NOMO-1 (cell line): ENCODE data around the gene ATP2B3.
"Not testable (repeated sequence)": the region's sequence is repeated elsewhere in the genome, so short reads cannot be mapped to it uniquely, and the experiment has no call there.

Experiments used
- DNase-seq, 2 experiments: peaks; one replicate each; lab custom pipeline; 2025; ENCODE audit not compliant: unreplicated experiment in 2 of 2; lab: John Stamatoyannopoulos, UW

Gene ATP2B3

DNA sequence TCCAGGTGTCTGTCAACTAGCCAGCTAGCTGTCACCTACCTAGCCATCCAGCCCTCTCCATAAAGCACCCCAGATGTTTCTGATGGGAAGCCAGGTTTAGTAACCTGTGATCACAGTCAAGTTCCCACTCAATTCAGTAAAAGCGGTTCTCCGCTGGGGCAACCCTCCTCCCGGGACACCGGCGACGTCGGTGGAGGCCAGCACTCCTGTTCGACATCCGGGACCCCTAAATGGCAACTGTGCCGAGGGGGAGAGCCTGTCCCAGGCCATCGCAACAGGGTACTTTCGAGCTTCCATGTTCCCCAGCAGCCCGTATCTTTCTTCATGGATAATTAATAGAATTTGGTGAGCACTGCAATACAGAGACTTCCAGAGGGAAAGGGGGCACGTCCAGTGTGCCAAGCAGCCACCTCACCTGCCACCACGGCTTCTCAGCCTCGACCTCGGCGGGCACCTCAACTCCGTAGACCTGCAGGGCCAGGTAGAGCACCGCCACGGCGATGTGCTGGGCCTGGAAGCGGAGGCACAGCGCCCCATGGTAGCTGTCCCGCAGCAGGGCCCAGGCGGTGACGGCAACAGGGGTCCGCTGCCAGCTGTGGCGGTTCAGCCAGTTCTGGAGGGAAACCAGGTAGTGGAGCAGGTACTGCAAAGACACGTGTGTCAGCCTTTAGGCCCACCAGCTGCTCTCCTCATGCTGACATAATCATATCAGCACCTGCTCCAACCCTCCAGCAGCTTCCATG is 74.8 kb downstream of the ATP2B3 start:
- no peak for DNase-seq

DNA sequence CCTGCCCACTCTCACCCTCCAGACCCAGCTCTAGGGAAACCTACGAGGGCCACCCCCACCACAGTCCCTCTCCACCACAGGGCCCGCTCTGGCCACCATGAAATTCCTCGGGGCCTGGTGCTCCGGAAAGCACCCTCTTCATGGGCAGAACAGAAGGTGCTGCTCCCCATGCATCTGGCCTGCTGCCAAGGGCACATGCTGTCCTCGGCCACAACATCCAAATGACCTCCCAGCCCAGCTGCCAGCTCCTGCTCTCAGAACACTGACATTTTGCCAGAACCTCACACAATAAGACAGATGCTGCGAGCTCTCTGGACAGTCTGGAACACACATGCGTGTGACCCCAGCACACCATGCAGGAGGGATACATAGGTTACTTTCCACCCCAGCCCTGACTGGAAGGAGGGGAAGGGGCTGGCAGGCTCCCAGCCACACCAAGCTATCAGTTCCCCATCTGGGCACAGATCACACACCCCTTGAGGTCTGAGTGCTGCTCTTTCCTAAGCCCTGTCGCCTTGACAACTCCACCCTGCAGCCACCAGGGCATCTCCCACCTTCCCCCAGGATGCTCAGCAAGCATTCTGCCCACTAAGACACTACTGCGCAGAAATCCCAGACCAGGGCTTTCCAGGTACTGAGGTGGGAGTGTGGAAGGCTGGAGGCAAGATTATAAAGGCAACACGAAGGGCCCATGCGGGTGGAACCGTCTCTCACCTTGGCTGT is 75.7 kb downstream of the ATP2B3 start:
- no peak for DNase-seq

DNA sequence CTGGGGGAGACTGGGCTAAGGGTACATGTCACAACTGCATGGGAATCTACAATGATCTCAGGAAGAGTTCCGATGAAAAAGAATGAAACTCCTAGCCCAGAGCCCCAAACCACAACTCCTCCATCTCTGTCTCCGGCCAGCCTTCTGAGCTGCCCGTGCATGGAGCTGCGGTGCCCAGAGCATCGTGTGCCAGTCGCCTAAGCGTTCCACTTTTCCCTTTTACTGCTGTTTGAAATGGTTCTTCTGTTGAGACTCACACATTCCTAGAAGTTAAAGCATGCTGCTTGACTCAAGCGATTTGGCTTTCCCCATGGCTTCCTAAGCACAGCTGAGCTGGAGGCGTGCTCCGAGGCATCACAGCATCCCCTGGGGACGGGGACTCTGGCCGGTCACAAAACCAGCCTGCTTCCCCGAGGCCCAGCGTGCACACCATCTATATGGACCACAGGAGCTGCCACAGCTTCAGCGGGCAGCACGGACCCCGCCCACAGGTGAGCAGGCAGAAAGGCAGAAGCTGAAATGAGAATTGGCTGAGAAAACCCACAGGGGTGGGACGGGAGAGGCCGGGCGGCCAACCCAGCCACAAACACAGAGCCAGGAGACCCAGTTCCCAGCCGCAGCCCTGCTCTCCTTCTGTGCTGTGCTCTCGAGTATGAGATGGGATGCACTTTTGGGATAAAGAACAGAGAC is 76.5 kb downstream of the ATP2B3 start:
- DNase-seq: no peak

DNA sequence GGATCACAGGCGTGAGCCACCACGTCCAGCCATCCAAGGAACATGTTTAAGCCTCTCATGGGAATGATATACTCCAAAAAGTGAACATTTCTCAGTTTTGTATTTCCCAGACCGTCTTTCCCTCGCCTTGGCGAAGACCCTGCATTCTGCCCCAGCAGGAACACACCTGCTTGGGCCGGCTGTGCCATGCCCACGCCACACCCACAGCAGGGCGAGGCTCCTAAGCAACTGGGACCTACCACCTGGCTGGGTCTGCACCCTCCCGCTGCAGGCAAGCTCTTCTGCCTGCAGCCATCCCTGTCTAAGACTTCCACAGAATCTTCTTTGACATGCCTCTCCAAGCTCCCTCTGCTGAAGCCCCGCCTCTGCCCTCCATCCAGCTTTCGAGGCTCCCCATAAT is 77.9 kb downstream of the ATP2B3 start:
- no peak for DNase-seq

DNA sequence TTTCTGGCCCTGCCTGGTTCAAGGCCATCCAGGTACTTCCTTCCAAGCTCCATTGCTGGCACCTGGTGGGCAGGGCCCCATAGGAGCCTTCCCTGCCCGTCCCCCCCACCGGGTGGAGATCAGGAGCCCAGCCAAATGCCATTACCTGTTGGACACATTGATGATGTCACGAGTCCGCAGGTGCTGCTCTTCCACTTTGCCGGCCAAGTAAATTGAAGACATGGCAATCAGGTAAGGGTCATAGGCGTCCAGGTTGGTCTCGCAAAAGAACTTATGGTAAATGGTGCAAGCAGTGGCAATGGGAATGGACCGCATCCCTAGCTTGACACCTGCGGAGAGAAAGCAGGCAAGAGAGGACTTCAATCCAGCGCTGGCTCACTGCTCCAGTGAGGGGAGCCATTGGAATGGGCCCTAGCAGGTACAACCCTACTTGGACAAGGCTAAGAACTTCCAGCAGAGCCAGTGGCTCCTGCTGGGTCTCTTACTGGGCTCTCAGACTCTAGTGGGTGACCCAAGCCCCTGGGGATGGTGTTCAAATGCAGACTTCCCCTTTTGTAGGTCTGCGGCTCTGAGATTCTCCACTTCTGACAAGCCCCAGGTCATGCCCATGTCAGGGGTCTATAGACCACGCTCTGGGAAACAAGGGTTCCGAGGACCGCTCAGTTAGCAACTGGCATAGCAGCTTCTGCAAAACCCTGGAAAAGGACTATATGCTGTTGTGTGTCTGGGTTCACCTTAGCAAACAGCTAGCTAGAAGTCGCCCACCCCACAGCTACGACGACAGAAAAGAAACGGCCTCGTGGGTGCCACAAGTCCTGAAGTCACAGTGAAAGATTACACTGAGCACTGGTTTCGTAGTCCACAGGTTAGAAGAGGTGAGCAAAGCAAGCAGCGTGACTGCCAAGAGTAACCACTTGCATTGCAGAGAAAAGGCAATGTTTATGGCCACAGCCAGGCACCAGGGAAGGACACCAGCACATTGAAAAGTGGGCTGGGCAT is 78.7 kb downstream of the ATP2B3 start:
- no peak for DNase-seq

DNA sequence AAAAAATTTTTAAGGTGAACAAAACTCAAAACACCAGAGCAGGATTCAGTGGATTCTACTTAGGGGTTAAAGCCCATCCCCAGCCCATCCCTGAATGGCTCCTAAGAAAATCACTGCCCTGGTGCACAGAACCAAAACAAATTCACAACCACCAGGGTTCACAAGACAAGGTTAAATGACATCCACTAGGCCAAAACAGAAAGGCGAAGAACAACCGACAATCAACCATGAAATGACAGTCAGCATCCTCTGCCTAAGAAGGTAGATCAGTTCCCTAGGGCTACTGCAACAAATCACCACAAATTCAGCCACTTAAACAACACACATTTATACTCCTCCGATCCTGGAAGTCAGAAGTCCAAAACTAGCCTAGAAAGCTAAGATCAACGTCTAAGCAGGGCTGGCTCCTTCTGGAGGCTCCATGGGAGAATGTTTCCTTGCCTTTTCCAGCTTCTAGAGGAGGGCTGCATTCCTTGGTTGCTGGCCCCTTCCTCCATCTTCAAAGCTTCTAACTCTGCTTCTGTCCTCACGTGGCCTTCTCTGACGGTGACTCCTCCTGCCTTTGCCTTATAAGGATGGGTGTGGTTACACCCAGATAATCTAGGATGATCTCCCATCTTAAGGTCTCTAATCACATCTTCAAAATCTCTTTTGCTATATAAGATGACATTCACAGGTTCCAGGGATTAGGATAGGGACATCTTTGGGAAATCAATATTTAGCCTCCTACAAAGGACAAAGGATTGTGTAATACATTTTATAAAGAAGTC is 79.7 kb downstream of the ATP2B3 start:
- DNase-seq: no peak

DNA sequence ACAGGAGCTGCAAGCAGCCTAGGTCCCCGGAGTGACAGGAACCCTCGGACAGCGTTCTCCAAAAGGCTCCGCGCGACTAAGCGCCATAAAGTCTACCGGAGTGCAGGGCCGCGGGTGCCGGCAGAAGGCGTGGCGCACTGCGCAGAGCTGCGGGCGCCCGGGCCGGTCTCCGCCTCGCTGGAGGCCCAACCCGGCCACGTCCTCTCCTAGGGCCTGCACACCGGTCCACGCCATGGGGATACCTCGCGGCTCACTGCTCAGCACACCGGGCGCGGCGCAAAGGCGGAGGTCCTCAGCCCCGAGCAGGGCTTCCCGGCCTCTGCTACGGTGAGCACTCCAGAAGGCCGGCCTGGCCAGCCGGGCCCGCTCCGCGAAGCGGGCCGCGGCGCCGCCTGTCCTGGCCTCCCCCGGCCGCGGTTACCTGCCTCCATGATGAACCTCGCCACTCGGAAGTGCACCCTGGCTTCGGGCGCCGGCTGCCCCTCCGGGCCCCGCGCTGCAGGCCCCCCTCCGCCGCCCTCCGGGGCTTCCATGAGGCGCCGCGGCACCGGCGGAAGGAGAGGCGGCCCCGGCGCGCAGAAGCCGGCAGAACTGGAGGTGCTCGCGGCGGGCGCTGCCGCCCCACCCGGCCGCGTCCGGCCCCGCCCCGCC is 81.2 kb downstream of the ATP2B3 start, which contains the start of gene CCNQ:
Gene CCNQ, minus strand, starts transcription at position 599 of the 651 bp plus-strand sequence. Its CDS starts 66 bp downstream, at position 533.
- peak; percentile 8 to 9 for DNase-seq

DNA sequence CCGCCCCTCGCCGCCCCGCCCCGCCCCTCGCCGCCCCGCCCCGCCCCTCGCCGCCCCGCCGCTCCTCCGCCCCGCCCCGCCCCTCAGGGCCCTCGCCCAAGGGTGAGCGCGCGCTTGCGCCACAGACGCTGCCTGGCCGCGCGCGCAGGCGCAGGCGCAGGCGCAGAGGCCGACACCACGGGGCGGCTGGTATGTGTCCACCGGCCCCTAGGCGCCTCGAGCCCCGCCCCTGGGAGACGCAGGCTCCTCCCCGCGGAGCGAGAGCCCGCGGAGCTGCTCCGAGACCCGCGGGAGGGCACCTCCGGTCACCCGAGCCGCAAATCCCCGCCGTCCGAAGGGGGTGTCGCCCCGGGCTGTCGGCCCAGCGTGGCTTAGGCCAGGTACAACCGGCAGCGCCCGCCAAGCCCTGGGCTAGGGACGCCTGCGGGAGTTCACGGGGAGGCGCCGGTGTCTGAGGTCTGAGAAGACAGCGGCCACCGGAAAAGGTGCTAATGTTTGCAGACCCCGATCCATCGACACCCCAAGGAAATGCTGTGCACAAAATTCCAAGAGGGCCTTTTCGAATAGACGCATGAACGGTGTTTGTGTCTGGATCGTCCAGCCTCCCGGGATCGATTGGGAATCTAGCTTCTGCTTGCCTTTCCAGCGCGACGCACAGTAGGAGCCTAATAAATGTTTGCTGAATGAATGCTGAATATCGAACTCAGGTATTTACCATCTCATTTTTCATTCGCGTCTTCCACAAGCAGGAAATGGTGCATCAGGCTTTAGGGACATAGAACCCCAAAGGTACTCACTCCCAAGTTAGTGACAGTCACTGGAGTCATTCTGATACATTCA is 82.0 kb downstream of the ATP2B3 start:
- peak; percentile 63 to 85 for DNase-seq

DNA sequence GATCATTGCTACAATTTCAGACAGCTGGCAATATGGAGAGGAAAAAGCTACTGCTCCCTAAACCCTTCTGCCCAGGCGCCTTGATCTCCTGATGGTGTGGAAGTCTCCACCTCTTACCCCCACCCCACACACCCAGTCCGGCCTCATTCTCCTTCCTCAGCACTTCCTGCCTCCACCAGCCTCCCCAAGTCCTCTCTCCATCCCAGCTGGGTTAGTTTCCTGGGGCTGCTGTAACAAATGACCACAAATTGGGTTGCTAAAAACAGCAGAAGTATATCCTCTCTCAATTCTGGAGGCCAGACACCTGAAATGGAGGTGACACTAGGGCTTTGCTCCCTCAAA is 82.6 kb downstream of the ATP2B3 start:
- DNase-seq: peak in 1 of 2 experiments; percentile 23

DNA sequence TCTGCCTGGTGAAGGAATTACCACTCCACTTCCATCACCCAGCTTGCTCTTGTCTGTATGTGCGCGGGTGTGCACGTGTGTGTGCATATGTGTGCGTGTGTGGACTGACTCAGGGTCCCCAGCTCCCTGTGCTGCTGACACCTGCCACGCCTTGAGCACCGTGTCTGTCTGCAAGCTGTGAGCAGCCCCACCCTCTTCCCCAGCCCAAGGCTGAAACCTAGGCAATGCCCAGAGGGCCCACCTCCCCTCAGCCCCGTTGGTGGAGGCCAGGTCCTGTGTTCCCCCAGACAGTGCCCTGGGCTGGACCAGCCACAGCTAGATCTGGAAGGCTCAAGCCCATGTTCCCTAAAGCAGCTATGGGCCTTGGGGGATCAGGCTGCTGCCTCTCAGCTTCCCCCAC is 83.5 kb downstream of the ATP2B3 start:
- no peak for DNase-seq

DNA sequence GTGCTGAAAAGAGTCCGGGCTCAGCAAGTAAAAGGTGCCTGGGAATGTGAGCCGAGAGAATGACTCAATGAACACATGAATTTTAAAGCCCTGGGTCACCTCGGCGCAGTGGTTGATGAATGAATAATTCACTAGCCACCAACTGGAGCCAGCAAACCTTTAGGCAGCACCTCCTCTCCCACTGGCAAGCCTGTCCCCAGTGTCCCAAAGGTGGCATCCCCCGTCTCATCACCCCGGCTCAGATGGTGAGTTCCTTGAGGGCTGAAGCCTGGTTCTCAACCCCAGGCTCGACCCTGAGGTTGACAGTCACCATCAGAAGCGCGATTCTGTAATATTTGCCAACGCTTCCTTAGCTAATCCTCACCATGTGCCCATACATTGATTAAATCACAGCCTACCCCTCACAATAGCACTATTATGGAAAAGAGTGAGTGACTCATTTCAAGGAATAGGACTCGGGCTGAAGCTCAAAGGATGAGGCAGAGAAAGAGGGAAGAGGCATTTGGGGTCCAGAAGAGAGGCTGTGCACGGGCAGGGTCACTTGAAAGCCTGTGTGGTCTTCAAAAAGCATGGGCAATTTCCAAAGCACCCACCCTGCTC is 84.2 kb downstream of the ATP2B3 start:
- no peak for DNase-seq

DNA sequence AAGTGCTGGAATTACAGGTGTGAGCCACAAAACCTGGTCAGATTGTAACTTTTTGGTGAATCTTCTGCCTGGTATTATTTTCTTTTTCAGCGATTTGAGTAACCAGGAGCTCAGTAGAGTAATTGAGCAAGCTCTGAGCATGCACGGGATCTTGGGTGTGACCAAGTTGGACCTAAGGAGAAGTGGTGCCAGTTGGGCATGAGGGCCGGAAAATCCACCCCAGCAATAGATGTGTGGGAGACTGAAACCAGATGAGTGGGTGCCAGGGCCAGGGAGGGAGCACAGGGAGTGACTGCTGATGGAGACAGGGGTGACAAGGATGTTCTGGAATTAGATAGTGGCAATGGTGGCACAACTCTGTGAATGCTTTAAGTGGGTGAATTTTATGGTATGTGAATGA is 85.2 kb downstream of the ATP2B3 start:
- DNase-seq: no peak

DNA sequence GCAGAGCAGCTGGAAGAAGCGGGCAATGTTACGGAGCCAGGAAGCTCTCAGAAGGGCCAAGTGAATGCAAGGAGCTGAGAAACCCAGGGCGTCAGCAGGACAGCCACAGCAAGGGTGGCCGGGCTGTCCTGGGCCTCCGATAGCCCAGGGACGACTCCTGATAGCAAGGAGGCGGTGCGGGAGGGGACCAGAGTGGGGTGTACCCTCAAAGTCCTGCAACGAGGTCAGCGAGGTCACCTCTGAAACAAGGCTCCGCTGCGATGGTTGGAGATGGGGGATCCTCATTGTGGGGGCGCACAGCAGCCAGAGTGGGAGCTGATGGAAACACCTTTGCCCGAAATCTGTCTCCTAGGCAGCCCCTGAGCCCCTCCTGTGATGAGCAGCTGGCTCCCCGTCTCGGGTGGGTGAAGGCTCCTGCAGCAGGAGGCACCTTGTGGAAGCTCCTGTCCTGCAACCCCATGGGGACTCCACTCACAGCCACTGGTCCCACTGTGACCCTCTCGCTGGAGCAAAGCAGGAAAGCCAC is 85.8 kb downstream of the ATP2B3 start:
- no peak for DNase-seq

DNA sequence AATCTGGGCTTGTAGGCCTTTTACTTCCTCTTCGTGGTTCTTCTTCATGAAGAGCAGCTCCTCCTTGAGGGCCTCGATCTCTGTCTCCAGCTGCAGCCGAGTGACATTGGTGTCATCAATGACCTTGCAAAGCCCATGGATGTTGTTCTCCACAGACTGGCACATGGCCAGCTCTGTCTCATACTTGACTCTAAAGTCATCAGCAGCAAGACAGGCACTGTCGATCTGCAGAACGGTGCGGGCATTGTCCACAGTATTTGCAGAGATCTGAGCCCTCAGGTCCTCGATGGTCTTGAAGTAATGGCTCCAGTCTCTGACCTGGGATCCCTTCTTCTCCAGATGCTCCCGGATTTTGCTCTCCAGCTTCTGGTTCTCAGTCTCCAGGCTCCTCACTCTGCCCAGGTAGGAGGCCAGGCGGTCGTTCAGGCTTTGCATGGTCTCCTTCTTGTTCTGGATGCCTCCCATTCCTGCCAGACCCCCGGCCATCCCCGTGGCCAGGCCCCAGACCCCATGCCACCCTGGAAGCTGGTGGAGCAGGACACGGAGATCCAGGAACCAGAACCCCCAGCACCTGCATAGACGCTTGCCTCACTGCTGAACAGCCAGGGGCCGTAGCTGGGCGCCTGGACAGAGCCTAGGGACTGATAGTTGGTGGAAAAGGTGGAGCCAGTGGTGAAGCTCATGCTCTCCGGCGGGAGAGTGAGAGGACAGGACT is 87.4 kb downstream of the ATP2B3 start:
- not testable (repeated sequence) for DNase-seq

DNA sequence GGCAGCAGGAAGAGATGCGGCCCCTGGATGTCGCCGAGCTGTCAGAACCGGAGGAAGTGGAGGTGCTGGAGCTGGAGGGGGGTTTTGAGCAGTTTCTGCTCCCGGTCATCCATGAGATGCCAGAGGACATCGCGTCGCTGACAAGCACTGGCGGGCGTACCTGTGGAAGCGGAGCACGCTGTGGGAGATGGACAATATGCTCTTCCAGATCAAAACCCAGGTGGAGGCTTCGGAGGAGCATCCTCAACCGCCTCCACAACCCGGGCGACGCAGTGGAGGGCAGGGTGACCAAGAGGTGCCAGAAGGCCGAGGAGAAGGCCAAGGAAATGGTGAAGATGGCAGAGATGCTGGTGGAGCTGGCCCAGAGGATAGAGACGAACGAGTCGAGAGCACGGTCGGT is 89.1 kb downstream of the ATP2B3 start:
- DNase-seq: no peak

DNA sequence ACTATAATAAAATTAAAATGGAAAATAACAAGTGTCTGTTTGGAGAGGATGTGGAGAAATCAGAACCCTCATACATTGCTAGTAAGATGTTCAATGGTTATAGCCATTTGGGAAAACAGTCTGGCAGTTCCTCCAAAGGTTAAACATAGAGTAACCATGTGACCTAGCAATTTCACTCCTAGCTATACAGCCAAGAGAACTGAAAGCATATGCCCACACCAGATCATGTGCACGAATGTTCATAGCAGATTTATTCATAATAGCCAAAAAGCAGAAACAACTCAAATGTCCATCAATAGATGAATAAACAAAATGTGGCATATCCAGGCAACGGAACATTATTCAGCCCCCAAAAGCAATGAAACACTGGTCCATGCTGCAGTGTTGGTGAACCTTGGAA is 90.9 kb downstream of the ATP2B3 start:
- no peak for DNase-seq

DNA sequence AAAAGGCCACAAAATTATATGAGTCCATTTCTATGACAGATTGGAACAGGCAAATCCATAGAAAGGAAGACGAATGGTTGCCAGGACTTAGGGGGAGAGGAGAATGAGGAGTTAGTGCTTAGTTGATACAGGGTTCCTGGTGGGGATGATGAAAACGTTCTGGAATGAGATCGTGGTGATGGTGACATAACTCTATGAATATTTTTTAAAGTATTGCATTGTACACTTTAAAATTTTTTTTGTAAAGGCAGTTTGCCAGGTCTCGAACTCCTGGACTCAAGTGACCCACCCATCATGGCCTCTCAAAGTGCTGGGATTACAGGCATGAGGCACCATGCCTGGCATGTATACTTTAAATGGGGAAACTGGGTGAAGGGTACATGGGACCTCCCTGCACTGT is 91.4 kb downstream of the ATP2B3 start:
- DNase-seq: no peak
